GM23338 (cell line): ENCODE results near the gene IGF2. TPM values are rescaled to one million over a fixed set of nuclear protein-coding genes. Genes with fewer than 3 reads are reported as not detected.

ENCODE experiments used
- ATAC-seq: fragments of 200-7000 bp; cut with Tn5 transposase; 3 replicates; pipeline ENCODE4 v1.9.1; 2020
- DNase-seq: peaks from one replicate; pipeline ENCODE4 v3.0.0-alpha.2; 2015; ENCODE audit warnings: low spot score
- H2AFZ ChIP-seq: fragments of 200-600 bp; sonication (generic); 2 replicates; pipeline ENCODE4 v1.8.0; 2016; ENCODE audit warnings: antibody characterized with exemption, mild to moderate bottlenecking, moderate library complexity
- H3F3A ChIP-seq: fragments of 200-600 bp; sonication (generic); replicated peaks from 2 replicates; pipeline ENCODE4 v1.8.0; 2017; ENCODE audit warnings: antibody characterized with exemption, mixed run types, low read depth
- H3K27ac ChIP-seq: fragments of 200-600 bp; sonication (generic); 2 replicates; pipeline ENCODE4 v1.6.1; 2016; ENCODE audit warnings: low read depth
- H3K27me3 ChIP-seq: fragments of 200-600 bp; sonication (generic); 2 replicates; pipeline ENCODE4 v1.8.0; 2016; ENCODE audit warnings: mild to moderate bottlenecking, mixed run types, moderate library complexity; ENCODE audit not compliant: insufficient read depth
- H3K36me3 ChIP-seq: fragments of 200-600 bp; sonication (generic); 2 replicates; pipeline ENCODE4 v1.8.0; 2016; ENCODE audit warnings: mild to moderate bottlenecking; ENCODE audit not compliant: insufficient read depth
- H3K4me1 ChIP-seq: fragments of 200-600 bp; sonication (generic); 2 replicates; pipeline ENCODE4 v1.8.0; 2016; ENCODE audit warnings: mild to moderate bottlenecking, moderate library complexity; ENCODE audit not compliant: insufficient read depth
- H3K4me2 ChIP-seq: fragments of 200-600 bp; sonication (generic); 2 replicates; pipeline ENCODE4 v1.7.1; 2017; ENCODE audit warnings: mixed run types
- H3K4me3 ChIP-seq: fragments of 200-600 bp; sonication (generic); 2 replicates; pipeline ENCODE4 v1.6.1; 2016; ENCODE audit warnings: mixed run types
- H3K79me2 ChIP-seq: fragments of 200-600 bp; sonication (generic); replicated peaks from 2 replicates; pipeline ENCODE4 v1.8.0; 2017; ENCODE audit warnings: mild to moderate bottlenecking; ENCODE audit not compliant: insufficient read depth
- H3K9me2 ChIP-seq: fragments of 200-600 bp; sonication (generic); 2 replicates; pipeline ENCODE4 v1.8.0; 2017; ENCODE audit not compliant: insufficient read depth
- H4K20me1 ChIP-seq: fragments of 200-600 bp; sonication (generic); replicated peaks from 2 replicates; pipeline ENCODE4 v1.8.0; 2017; ENCODE audit warnings: mild to moderate bottlenecking; ENCODE audit not compliant: insufficient read depth
- H3K27ac Mint-ChIP-seq: 2 replicates; pipeline ENCODE4 v1.8.0; 2020; ENCODE audit warnings: inconsistent platforms, mild to moderate bottlenecking, moderate library complexity, mixed read lengths
- H3K27me3 Mint-ChIP-seq: 3 replicates; pipeline ENCODE4 v1.8.0; 2022; ENCODE audit warnings: low read depth, mild to moderate bottlenecking, moderate library complexity, mixed read lengths, inconsistent platforms; ENCODE audit not compliant: insufficient read depth, poor library complexity
- H3K36me3 Mint-ChIP-seq: 3 replicates; pipeline ENCODE4 v1.8.0; 2021; ENCODE audit warnings: low read depth, mild to moderate bottlenecking, inconsistent platforms, moderate library complexity, mixed read lengths
- H3K4me1 Mint-ChIP-seq: 3 replicates; pipeline ENCODE4 v1.8.0; 2020; ENCODE audit warnings: mild to moderate bottlenecking, inconsistent platforms, mixed read lengths
- H3K4me3 Mint-ChIP-seq: 3 replicates; pipeline ENCODE4 v1.8.0; 2021; ENCODE audit warnings: moderate library complexity, mild to moderate bottlenecking, inconsistent platforms, mixed read lengths
- H3K9me3 Mint-ChIP-seq: 3 replicates; pipeline ENCODE4 v1.8.0; 2020; ENCODE audit warnings: moderate library complexity, mild to moderate bottlenecking, inconsistent platforms, mixed read lengths
- CREB1 ChIP-seq: fragments of 250-450 bp; sonication (Bioruptor Pico); IDR thresholded peaks from 2 replicates; pipeline ENCODE4 v1.5.0; 2020; ENCODE audit warnings: low read depth, mild to moderate bottlenecking, moderate library complexity
- EZH2 ChIP-seq: fragments of 200-600 bp; sonication (generic); IDR thresholded peaks from one replicate; pipeline ENCODE4 v1.8.0; 2017; ENCODE audit warnings: antibody characterized with exemption, mild to moderate bottlenecking, low read depth; ENCODE audit not compliant: unreplicated experiment
- EZH2phosphoT487 ChIP-seq: fragments of 200-600 bp; sonication (generic); IDR thresholded peaks from one replicate; pipeline ENCODE4 v1.8.1; 2018; ENCODE audit warnings: antibody characterized with exemption; ENCODE audit not compliant: unreplicated experiment
- JUNB ChIP-seq: IDR thresholded peaks from one replicate; pipeline ENCODE4 v1.6.1; 2016; ENCODE audit warnings: antibody characterized with exemption; ENCODE audit not compliant: unreplicated experiment
- NANOG ChIP-seq: IDR thresholded peaks from 2 replicates; pipeline ENCODE4 v1.6.1; 2016; ENCODE audit warnings: antibody characterized with exemption, borderline replicate concordance
- POLR2AphosphoS5 ChIP-seq: IDR thresholded peaks from 2 replicates; pipeline ENCODE4 v1.6.1; 2016; ENCODE audit warnings: antibody characterized with exemption, low read depth
- STAT1 ChIP-seq: IDR thresholded peaks from one replicate; pipeline ENCODE4 v1.6.1; 2016; ENCODE audit warnings: antibody characterized with exemption; ENCODE audit not compliant: unreplicated experiment
- ZNF331 ChIP-seq: fragments of 250-450 bp; sonication (Bioruptor Pico); IDR thresholded peaks from 2 replicates; pipeline ENCODE4 v1.5.0; 2020; ENCODE audit warnings: low read depth, mild to moderate bottlenecking, moderate library complexity
- polyA plus RNA-seq: library from polyadenylated mRNA; unstranded; fragments of >200 nt; fragmentation: Nextera tagmentation; extraction: Ambion mirVana; gene quantifications from 2 replicates; pipeline ENCODE4 v1.2.1, GENCODE V29; 2016
- total RNA-seq: library from RNA; depleted of rRNA; stranded (reverse); fragments of >200 nt; shearing (Covaris generic); gene quantifications from 2 replicates; pipeline ENCODE4 v1.2.3, GENCODE V29; 2014
- TF ChIP-seq, protein P1 (sequence below): fragments of 250-450 bp; sonication (Bioruptor Pico); IDR thresholded peaks from 2 replicates; pipeline ENCODE4 v1.5.0; 2020; ENCODE audit warnings: mild to moderate bottlenecking, moderate library complexity
- TF ChIP-seq, protein P2 (sequence below): IDR thresholded peaks from one replicate; pipeline ENCODE4 v1.6.1; 2018; ENCODE audit warnings: antibody characterized with exemption; ENCODE audit not compliant: unreplicated experiment
- TF ChIP-seq, protein P3 (sequence below), 2 experiments: fragments of 200-600 bp in 1 of 2; sonication (generic) in 1 of 2; conservative IDR thresholded peaks; 2 replicates each; pipeline versions ENCODE4 v1.5.1 to v1.6.1; 2016 to 2017; ENCODE audit warnings: antibody characterized with exemption in 2 of 2, low read depth in 2 of 2, mild to moderate bottlenecking in 2 of 2, moderate library complexity in 1 of 2
- TF ChIP-seq, protein P4 (sequence below): IDR thresholded peaks from 2 replicates; pipeline ENCODE4 v1.6.1; 2016; ENCODE audit warnings: antibody characterized with exemption

The IGF2 gene
- total and polyA plus RNA-seq, 2 experiments from 2014 or later = 1.4 to 4.0 TPM

DNA sequence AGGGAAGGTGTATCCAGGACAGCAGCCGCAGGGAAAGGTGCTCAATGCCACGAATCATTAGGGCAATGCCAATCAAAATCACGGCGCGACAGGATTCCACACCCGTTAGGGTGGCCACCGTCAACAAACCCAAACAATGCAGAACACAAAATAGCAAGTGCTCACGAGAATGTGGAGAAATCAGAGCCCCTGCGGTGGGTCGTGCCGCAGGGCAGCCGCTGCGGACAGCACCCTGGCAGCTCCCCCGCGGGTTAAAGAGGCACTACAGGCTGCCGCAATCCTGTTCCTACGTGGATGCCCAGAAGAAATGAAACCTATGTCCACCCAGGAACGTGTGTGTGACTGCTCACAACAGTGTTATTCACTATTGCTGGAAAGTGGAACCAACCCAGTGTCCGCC lies 49.6 kb upstream of the IGF2 start:
- peaks cover 6% of the 10 kb centered on the region; the same call in 1 of the 3 replicates for H3K4me1 Mint-ChIP-seq
- peaks cover 14% of the 10 kb centered on the region for H3K27me3 Mint-ChIP-seq
- H3K79me2 ChIP-seq = no peaks in the 10 kb centered on the region
- ATAC-seq = no peak
- H3K4me2 ChIP-seq = no peak overlapping the region
- no peak overlapping the region for H3K27ac ChIP-seq
- no peaks in the 10 kb centered on the region for H3K4me1 ChIP-seq
- H2AFZ ChIP-seq = no peak overlapping the region
- no peaks in the 10 kb centered on the region for H3K9me2 ChIP-seq
- H3K4me3 ChIP-seq = no peak overlapping the region
- no peak for DNase-seq
- no peaks in the 10 kb centered on the region for H4K20me1 ChIP-seq
- H3K9me3 Mint-ChIP-seq = no peaks in the 10 kb centered on the region
- no peak for TF ChIP-seq ZNF331 (CRISPR knock-in tag)
- no peak for TF ChIP-seq EZH2
- TF ChIP-seq, protein P1, sequence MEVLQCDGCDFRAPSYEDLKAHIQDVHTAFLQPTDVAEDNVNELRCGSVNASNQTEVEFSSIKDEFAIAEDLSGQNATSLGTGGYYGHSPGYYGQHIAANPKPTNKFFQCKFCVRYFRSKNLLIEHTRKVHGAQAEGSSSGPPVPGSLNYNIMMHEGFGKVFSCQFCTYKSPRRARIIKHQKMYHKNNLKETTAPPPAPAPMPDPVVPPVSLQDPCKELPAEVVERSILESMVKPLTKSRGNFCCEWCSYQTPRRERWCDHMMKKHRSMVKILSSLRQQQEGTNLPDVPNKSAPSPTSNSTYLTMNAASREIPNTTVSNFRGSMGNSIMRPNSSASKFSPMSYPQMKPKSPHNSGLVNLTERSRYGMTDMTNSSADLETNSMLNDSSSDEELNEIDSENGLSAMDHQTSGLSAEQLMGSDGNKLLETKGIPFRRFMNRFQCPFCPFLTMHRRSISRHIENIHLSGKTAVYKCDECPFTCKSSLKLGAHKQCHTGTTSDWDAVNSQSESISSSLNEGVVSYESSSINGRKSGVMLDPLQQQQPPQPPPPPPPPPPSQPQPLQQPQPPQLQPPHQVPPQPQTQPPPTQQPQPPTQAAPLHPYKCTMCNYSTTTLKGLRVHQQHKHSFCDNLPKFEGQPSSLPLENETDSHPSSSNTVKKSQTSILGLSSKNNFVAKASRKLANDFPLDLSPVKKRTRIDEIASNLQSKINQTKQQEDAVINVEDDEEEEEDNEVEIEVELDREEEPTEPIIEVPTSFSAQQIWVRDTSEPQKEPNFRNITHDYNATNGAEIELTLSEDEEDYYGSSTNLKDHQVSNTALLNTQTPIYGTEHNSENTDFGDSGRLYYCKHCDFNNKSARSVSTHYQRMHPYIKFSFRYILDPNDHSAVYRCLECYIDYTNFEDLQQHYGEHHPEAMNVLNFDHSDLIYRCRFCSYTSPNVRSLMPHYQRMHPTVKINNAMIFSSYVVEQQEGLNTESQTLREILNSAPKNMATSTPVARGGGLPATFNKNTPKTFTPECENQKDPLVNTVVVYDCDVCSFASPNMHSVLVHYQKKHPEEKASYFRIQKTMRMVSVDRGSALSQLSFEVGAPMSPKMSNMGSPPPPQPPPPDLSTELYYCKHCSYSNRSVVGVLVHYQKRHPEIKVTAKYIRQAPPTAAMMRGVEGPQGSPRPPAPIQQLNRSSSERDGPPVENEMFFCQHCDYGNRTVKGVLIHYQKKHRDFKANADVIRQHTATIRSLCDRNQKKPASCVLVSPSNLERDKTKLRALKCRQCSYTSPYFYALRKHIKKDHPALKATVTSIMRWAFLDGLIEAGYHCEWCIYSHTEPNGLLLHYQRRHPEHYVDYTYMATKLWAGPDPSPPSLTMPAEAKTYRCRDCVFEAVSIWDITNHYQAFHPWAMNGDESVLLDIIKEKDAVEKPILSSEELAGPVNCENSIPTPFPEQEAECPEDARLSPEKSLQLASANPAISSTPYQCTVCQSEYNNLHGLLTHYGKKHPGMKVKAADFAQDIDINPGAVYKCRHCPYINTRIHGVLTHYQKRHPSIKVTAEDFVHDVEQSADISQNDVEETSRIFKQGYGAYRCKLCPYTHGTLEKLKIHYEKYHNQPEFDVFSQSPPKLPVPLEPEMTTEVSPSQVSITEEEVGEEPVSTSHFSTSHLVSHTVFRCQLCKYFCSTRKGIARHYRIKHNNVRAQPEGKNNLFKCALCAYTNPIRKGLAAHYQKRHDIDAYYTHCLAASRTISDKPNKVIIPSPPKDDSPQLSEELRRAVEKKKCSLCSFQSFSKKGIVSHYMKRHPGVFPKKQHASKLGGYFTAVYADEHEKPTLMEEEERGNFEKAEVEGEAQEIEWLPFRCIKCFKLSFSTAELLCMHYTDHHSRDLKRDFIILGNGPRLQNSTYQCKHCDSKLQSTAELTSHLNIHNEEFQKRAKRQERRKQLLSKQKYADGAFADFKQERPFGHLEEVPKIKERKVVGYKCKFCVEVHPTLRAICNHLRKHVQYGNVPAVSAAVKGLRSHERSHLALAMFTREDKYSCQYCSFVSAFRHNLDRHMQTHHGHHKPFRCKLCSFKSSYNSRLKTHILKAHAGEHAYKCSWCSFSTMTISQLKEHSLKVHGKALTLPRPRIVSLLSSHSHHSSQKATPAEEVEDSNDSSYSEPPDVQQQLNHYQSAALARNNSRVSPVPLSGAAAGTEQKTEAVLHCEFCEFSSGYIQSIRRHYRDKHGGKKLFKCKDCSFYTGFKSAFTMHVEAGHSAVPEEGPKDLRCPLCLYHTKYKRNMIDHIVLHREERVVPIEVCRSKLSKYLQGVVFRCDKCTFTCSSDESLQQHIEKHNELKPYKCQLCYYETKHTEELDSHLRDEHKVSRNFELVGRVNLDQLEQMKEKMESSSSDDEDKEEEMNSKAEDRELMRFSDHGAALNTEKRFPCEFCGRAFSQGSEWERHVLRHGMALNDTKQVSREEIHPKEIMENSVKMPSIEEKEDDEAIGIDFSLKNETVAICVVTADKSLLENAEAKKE (CRISPR knock-in tag) = no peak
- TF ChIP-seq NANOG = no peak
- TF ChIP-seq, protein P2, sequence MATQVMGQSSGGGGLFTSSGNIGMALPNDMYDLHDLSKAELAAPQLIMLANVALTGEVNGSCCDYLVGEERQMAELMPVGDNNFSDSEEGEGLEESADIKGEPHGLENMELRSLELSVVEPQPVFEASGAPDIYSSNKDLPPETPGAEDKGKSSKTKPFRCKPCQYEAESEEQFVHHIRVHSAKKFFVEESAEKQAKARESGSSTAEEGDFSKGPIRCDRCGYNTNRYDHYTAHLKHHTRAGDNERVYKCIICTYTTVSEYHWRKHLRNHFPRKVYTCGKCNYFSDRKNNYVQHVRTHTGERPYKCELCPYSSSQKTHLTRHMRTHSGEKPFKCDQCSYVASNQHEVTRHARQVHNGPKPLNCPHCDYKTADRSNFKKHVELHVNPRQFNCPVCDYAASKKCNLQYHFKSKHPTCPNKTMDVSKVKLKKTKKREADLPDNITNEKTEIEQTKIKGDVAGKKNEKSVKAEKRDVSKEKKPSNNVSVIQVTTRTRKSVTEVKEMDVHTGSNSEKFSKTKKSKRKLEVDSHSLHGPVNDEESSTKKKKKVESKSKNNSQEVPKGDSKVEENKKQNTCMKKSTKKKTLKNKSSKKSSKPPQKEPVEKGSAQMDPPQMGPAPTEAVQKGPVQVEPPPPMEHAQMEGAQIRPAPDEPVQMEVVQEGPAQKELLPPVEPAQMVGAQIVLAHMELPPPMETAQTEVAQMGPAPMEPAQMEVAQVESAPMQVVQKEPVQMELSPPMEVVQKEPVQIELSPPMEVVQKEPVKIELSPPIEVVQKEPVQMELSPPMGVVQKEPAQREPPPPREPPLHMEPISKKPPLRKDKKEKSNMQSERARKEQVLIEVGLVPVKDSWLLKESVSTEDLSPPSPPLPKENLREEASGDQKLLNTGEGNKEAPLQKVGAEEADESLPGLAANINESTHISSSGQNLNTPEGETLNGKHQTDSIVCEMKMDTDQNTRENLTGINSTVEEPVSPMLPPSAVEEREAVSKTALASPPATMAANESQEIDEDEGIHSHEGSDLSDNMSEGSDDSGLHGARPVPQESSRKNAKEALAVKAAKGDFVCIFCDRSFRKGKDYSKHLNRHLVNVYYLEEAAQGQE = no peak
- TF ChIP-seq, protein P3, sequence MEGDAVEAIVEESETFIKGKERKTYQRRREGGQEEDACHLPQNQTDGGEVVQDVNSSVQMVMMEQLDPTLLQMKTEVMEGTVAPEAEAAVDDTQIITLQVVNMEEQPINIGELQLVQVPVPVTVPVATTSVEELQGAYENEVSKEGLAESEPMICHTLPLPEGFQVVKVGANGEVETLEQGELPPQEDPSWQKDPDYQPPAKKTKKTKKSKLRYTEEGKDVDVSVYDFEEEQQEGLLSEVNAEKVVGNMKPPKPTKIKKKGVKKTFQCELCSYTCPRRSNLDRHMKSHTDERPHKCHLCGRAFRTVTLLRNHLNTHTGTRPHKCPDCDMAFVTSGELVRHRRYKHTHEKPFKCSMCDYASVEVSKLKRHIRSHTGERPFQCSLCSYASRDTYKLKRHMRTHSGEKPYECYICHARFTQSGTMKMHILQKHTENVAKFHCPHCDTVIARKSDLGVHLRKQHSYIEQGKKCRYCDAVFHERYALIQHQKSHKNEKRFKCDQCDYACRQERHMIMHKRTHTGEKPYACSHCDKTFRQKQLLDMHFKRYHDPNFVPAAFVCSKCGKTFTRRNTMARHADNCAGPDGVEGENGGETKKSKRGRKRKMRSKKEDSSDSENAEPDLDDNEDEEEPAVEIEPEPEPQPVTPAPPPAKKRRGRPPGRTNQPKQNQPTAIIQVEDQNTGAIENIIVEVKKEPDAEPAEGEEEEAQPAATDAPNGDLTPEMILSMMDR (conservative IDR thresholded peaks at IDR 0.05; ENCODE audit: low read depth in 2 of 2) = no peak
- TF ChIP-seq, protein P4, sequence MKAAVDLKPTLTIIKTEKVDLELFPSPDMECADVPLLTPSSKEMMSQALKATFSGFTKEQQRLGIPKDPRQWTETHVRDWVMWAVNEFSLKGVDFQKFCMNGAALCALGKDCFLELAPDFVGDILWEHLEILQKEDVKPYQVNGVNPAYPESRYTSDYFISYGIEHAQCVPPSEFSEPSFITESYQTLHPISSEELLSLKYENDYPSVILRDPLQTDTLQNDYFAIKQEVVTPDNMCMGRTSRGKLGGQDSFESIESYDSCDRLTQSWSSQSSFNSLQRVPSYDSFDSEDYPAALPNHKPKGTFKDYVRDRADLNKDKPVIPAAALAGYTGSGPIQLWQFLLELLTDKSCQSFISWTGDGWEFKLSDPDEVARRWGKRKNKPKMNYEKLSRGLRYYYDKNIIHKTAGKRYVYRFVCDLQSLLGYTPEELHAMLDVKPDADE = no peak
- no peak for TF ChIP-seq EZH2phosphoT487
- no peak for TF ChIP-seq JUNB
- TF ChIP-seq CREB1 = no peak
- TF ChIP-seq POLR2AphosphoS5 = no peak
- no peak for TF ChIP-seq STAT1
- no peak overlapping the region for H3K4me3 Mint-ChIP-seq
- no peaks in the 10 kb centered on the region for H3K36me3 Mint-ChIP-seq
- 0 out of 2 replicates have a peak, but pooled peaks cover 6% of the 10 kb centered on the region for H3F3A ChIP-seq
- H3K27ac Mint-ChIP-seq = no peak overlapping the region
- H3K36me3 ChIP-seq = no peaks in the 10 kb centered on the region
- H3K27me3 ChIP-seq = no peaks in the 10 kb centered on the region
